Cardiac fibroblast (primary cell): ENCODE data around the gene DDAH2.

Experiments
- DNase-seq, 2 donors: peaks; one replicate each; pipeline versions ENCODE4 v3.0.0 to v3.0.0-alpha.2; 2010; ENCODE audit warnings: low read depth in 2 of 2
- H3K4me3 ChIP-seq, 2 donors: replicated peaks in 1 of 2; 1 replicate in 1 of 2; 2 replicates in 1 of 2; pipeline ENCODE4 v1.5.1; 2011; ENCODE audit warnings: low read depth in 2 of 2, low read length in 2 of 2, mild to moderate bottlenecking in 2 of 2, moderate library complexity in 1 of 2
- TF ChIP-seq, protein P1 (sequence below): IDR thresholded peaks from one replicate; pipeline ENCODE4 v1.5.1; 2011; ENCODE audit warnings: low read depth, mild to moderate bottlenecking, low read length, inconsistent platforms

DDAH2 gene

DNA sequence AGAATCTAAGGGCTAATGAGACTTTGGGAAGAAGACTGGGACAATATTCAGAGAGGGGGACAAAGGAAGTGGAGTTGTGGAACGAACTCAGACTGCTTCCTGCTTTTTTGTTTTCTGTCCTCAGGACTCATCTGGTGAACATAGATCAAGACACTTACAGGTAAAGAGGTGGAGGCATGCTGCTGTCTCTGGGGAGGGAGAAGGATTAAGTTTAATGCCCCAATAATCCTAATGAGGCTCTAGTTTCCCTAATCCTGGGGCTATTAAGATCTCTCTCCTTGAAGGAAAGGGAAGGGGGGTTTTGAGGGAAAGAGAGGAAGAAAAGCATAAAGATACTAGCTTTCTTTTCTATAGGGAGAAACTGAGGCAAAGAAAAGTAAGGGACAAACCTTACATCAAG is 15.3 kb upstream of the DDAH2 start:
- TF ChIP-seq, protein P1, sequence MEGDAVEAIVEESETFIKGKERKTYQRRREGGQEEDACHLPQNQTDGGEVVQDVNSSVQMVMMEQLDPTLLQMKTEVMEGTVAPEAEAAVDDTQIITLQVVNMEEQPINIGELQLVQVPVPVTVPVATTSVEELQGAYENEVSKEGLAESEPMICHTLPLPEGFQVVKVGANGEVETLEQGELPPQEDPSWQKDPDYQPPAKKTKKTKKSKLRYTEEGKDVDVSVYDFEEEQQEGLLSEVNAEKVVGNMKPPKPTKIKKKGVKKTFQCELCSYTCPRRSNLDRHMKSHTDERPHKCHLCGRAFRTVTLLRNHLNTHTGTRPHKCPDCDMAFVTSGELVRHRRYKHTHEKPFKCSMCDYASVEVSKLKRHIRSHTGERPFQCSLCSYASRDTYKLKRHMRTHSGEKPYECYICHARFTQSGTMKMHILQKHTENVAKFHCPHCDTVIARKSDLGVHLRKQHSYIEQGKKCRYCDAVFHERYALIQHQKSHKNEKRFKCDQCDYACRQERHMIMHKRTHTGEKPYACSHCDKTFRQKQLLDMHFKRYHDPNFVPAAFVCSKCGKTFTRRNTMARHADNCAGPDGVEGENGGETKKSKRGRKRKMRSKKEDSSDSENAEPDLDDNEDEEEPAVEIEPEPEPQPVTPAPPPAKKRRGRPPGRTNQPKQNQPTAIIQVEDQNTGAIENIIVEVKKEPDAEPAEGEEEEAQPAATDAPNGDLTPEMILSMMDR: no peak
- DNase-seq: no peak
- H3K4me3 ChIP-seq: no peak overlapping the region

DNA sequence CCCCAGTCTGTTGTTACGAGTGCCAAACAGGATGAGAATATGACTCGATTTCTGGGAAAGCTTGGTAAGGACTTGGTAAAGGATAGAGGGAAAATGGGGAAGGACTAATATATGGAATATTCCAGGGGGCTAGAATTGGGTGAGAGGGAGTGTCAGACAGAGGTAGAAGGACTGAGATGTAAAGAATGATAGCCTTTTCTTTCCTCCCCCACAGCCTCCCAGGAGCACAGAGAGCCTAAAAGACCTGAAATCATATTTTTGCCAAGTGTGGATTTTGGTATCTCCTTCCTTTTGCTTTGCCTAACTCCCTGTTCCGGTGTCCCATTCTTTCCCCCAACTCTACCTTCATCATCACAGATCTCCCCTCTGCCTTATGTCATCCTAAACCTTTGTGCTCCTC is 13.8 kb upstream of the DDAH2 start:
- TF ChIP-seq, protein P1: no peak
- H3K4me3 ChIP-seq: no peak overlapping the region
- DNase-seq: no peak

DNA sequence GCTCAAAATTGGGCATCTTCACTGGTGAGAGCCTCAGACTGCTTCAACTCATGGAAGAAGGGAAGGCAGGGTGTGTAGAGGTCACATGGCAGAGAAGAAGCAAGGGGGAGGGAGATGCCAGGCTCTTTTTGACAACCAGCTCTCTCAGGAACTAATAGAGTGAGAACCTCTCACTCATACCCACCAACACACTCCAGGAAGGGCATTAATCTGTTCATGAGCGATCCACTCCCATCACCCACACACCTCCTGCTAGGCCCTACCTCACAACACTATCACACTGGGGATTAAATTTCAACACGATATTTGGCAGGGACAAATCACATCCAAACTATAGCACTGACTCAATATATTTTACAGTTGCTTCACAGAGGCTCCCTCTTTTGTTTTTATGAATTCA is 12.7 kb upstream of the DDAH2 start:
- DNase-seq: no peak
- TF ChIP-seq, protein P1: no peak
- no peak overlapping the region for H3K4me3 ChIP-seq

DNA sequence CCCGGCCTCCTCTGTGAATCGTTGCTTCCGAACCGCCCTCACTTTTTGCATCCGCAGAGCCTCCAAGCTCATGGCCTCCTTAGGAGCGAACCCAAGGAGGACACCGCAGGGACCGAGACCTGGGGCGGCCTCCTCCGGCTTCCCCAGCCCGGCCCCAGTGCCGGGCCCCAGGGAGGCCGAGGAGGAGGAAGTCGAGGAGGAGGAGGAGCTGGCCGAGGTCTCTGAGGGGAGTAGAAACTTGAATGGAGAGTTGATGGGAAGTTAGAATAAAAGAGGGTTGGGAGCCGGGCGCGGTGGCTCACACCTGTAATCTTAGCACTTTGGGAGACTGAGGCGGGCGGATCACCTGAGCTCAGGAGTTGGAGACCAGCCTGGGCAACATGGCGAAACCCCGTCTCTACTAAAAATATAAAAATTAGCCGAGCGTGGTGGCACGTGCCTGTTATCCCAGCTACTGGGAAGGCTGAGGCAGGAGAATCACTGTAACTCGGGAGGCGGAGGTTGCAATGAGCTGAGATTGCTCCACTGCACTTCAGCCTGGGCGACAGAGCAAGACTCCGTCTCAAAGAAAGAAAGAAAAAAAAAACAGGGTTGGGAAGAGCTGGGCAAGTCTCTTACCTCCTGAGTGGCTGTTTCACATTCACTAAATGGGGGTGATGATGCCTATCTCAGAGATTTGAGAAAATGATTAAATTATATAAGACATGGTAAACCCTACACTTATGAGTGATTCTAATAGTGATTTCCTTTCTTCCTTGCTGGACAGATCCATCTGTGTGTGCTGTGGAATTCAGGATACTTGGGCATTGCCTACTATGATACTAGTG is 11.5 kb upstream of the DDAH2 start:
- peak overlapping the region; percentile 89 to 94 for H3K4me3 ChIP-seq
- TF ChIP-seq, protein P1: no peak
- peak in 1 of 2 donors; percentile 38 for DNase-seq

GRCh38 chr6:31739639-31740396 is 10.7 kb upstream of the DDAH2 start, which contains the start of gene MSH5:
MSH5 (plus strand) TSS chr6:31740005; CDS start chr6:31740467, 462 bp downstream.
- peak; percentile 99 for DNase-seq
- H3K4me3 ChIP-seq: peak within 1 kb of the TSS; percentile 89 to 94
- TF ChIP-seq, protein P1: no peak

- peak; percentile 84 to 91 for DNase-seq
- H3K4me3 ChIP-seq: peak overlapping the region in 1 of 2 donors; percentile 11
- TF ChIP-seq, protein P1: peak; percentile 10
Measured at GRCh38 chr6:31737991-31738979, 9.2 kb upstream of the DDAH2 start.
